Measurements from ENCODE around the gene CCDC167.

DNA sequence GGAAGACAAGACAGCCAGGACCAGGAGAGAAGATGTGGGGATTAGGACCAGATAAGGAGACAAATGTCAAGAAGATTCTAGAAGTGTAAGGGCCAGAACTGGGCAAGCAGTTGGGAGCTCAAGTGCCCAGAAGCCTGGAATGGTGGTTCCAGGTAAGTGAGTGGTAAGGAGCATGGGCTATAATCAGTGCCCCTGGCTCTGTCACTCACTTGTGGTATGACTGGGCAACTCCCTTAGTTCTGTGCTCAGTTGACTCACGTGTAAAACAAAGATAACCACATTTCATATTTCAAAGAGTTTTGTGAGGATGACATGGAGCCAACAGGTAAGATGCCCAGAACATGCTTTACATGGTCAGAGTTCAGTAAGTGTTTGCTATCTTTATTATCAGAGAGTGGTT lies 11.2 kb downstream of the CCDC167 start:
- no peak for TF ChIP-seq GATA2 (IDR thresholded peaks at IDR 0.05; ENCODE audit: low read depth, low read length)
- TF ChIP-seq GATA3 (IDR thresholded peaks at IDR 0.05; ENCODE audit: low read depth, low read length), result no peak
